HEK293T (cell line): ENCODE data around the gene AGFG2.

Experiments used
- CTCF ChIA-PET: fragments of 350-600 bp; formaldehyde crosslinking; extraction: SDS; loops from one replicate; lab custom pipeline; 2021; ENCODE audit warnings: antibody characterized with exemption, inconsistent platforms; lab: Yijun Ruan, JAX
- POLR2A ChIA-PET: fragments of 350-600 bp; formaldehyde crosslinking; extraction: SDS; loops from one replicate; lab custom pipeline; 2020; ENCODE audit warnings: antibody characterized with exemption, inconsistent platforms; lab: Yijun Ruan, JAX
- DNase-seq: peaks from one replicate; pipeline ENCODE4 v3.0.0; 2012; ENCODE audit warnings: mixed read lengths; ENCODE audit errors: extremely low spot score
- ARNT ChIP-seq: fragments of 450-650 bp; IDR thresholded peaks from 2 replicates; pipeline ENCODE4 v1.6.1; 2017; ENCODE audit warnings: mild to moderate bottlenecking
- BHLHE40 ChIP-seq: fragments of 450-650 bp; IDR thresholded peaks from 2 replicates; pipeline ENCODE4 v1.6.1; 2016; ENCODE audit warnings: mild to moderate bottlenecking, moderate library complexity, borderline replicate concordance
- CTBP1 ChIP-seq: fragments of 450-650 bp; IDR thresholded peaks from 2 replicates; pipeline ENCODE4 v1.6.1; 2016; ENCODE audit warnings: borderline replicate concordance
- ELF4 ChIP-seq: fragments of 450-650 bp; IDR thresholded peaks from 2 replicates; pipeline ENCODE4 v1.6.1; 2017; ENCODE audit warnings: antibody characterized with exemption
- FOXA1 ChIP-seq: fragments of 450-650 bp; IDR thresholded peaks from 2 replicates; pipeline ENCODE4 v1.6.1; 2016; ENCODE audit warnings: mild to moderate bottlenecking
- FOXK2 ChIP-seq: fragments of 450-650 bp; IDR thresholded peaks from 2 replicates; pipeline ENCODE4 v1.6.1; 2016; ENCODE audit warnings: mild to moderate bottlenecking
- FOXM1 ChIP-seq: fragments of 450-650 bp; IDR thresholded peaks from 2 replicates; pipeline ENCODE4 v1.6.1; 2017; ENCODE audit warnings: mild to moderate bottlenecking, borderline replicate concordance
- HDGF ChIP-seq: fragments of 450-650 bp; IDR thresholded peaks from 2 replicates; pipeline ENCODE4 v1.6.1; 2017; ENCODE audit warnings: antibody characterized with exemption, borderline replicate concordance
- L3MBTL2 ChIP-seq: fragments of 450-650 bp; conservative IDR thresholded peaks from 2 replicates; pipeline ENCODE4 v1.6.1; 2016; ENCODE audit warnings: mild to moderate bottlenecking
- LEF1 ChIP-seq: fragments of 450-650 bp; IDR thresholded peaks from 2 replicates; pipeline ENCODE4 v1.6.1; 2017; ENCODE audit warnings: mild to moderate bottlenecking, borderline replicate concordance
- NFRKB ChIP-seq: fragments of 450-650 bp; IDR thresholded peaks from 2 replicates; pipeline ENCODE4 v1.6.1; 2016; ENCODE audit warnings: mild to moderate bottlenecking, moderate library complexity
- PKNOX1 ChIP-seq: fragments of 450-650 bp; IDR thresholded peaks from 2 replicates; pipeline ENCODE4 v1.6.1; 2016
- SP1 ChIP-seq: fragments of 450-650 bp; IDR thresholded peaks from 2 replicates; pipeline ENCODE4 v1.6.1; 2017
- SUZ12 ChIP-seq: fragments of 450-650 bp; IDR thresholded peaks from 2 replicates; pipeline ENCODE4 v1.6.1; 2016; ENCODE audit warnings: mild to moderate bottlenecking
- TARDBP ChIP-seq: fragments of 450-650 bp; IDR thresholded peaks from 2 replicates; pipeline ENCODE4 v1.6.1; 2016
- ZNF384 ChIP-seq: fragments of 450-650 bp; IDR thresholded peaks from 2 replicates; pipeline ENCODE4 v1.6.1; 2016

Gene AGFG2

GRCh38 chr7:100588438-100588837 lies 49.4 kb downstream of the AGFG2 start:
- TF ChIP-seq L3MBTL2 (no peak), SP1 (no peak), ZNF384 (no peak), LEF1 (no peak), CTBP1 (no peak), ELF4 (no peak), SUZ12 (no peak), TARDBP (no peak), FOXK2 (no peak), PKNOX1 (no peak), FOXM1 (no peak)
- ChIA-PET CTCF (interaction anchor here (0.6 to 1.2 kb wide), 8 partner anchors 9 to 139 kb away, joined by 3 to 6 read pairs (median 4); partner anchors contain the start of gene SPACDR), POLR2A (interaction anchor here (1.0 to 1.7 kb wide), 5 partner anchors 14 to 109 kb away, joined by 3 to 9 read pairs (median 4); partner anchors contain the start of genes MOSPD3 and TSC22D4)
- DNase-seq, result no peak

- CTCF ChIA-PET, result interaction anchor here (0.7 to 1.2 kb wide), 5 partner anchors 8 to 140 kb away, joined by 3 to 6 read pairs (median 3); no protein-coding TSS in a partner anchor
- TF ChIP-seq L3MBTL2 (no peak), NFRKB (no peak), PKNOX1 (no peak)
- DNase-seq, result no peak
- POLR2A ChIA-PET, result interaction anchor here (1.1 to 2.1 kb wide), 6 partner anchors 13 to 160 kb away, joined by 3 to 9 read pairs (median 6); partner anchors contain the start of genes MOSPD3, TSC22D4 and ZCWPW1
Observed at GRCh38 chr7:100589341-100589947, 50.4 kb downstream of the AGFG2 start.

GRCh38 chr7:100590077-100590737 lies 51.2 kb downstream of the AGFG2 start:
- ChIA-PET CTCF (interaction anchor here (1.0 kb wide), 1 partner anchor 102 kb away, joined by 3 read pairs; no protein-coding TSS in a partner anchor), POLR2A (interaction anchor here (1.7 to 2.1 kb wide), 2 partner anchors 13 to 161 kb away, joined by 3 to 9 read pairs; partner anchors contain the start of gene ZCWPW1)
- no peak for TF ChIP-seq TARDBP
- TF ChIP-seq ELF4, result no peak
- TF ChIP-seq PKNOX1, result no peak
- no peak for TF ChIP-seq NFRKB
- TF ChIP-seq HDGF, result no peak
- TF ChIP-seq SP1, result no peak
- no peak for TF ChIP-seq ZNF384
- no peak for TF ChIP-seq FOXM1
- TF ChIP-seq FOXA1, result no peak
- no peak for TF ChIP-seq CTBP1
- TF ChIP-seq FOXK2, result no peak
- TF ChIP-seq L3MBTL2, result no peak
- no peak for TF ChIP-seq LEF1
- TF ChIP-seq ARNT, result no peak
- no peak for TF ChIP-seq SUZ12
- no peak for TF ChIP-seq BHLHE40
- DNase-seq, result no peak

GRCh38 chr7:100591596-100591995 lies 52.6 kb downstream of the AGFG2 start:
- CTCF ChIA-PET, result no interaction called here
- no peak for TF ChIP-seq TARDBP
- no peak for TF ChIP-seq ARNT
- no peak for TF ChIP-seq BHLHE40
- TF ChIP-seq HDGF, result no peak
- TF ChIP-seq ZNF384, result no peak
- TF ChIP-seq SUZ12, result no peak
- TF ChIP-seq LEF1, result no peak
- TF ChIP-seq PKNOX1, result no peak
- TF ChIP-seq FOXA1, result no peak
- no peak for TF ChIP-seq FOXM1
- POLR2A ChIA-PET, result interaction anchor here (2.1 kb wide), 1 partner anchor 12 kb away, joined by 9 read pairs; no protein-coding TSS in a partner anchor
- no peak for DNase-seq

GRCh38 chr7:100595188-100595587 lies 56.2 kb downstream of the AGFG2 start:
- no peak for DNase-seq
- CTCF ChIA-PET, result no interaction called here
- TF ChIP-seq TARDBP, result no peak
- no peak for TF ChIP-seq L3MBTL2
- no peak for TF ChIP-seq PKNOX1
- TF ChIP-seq LEF1, result no peak
- TF ChIP-seq FOXK2, result no peak
- no peak for TF ChIP-seq ELF4
- TF ChIP-seq FOXA1, result no peak
- TF ChIP-seq HDGF, result no peak
- TF ChIP-seq BHLHE40, result no peak
- TF ChIP-seq SP1, result no peak
- TF ChIP-seq FOXM1, result no peak
- POLR2A ChIA-PET, result interaction anchor here (1.3 kb wide), 1 partner anchor 9 kb away, joined by 9 read pairs; the partner anchor contains the start of genes FBXO24 and LRCH4
